Renal cortical epithelial cell (primary cell): ENCODE data around the gene SIK3. TPM values are rescaled to one million over a fixed set of nuclear protein-coding genes. Genes with fewer than 3 reads are reported as not detected.

Experiments used
- DNase-seq: peaks from one replicate; pipeline ENCODE4 v3.0.0-alpha.2; 2011; ENCODE audit warnings: low read depth
- total RNA-seq: library from RNA; depleted of rRNA; stranded (reverse); fragments of >200 nt; gene quantifications from 2 replicates; pipeline ENCODE4 v1.2.3, GENCODE V29; 2014

The SIK3 gene
- total RNA-seq, 1 donor from 2014 or later = 31.3 TPM

DNA sequence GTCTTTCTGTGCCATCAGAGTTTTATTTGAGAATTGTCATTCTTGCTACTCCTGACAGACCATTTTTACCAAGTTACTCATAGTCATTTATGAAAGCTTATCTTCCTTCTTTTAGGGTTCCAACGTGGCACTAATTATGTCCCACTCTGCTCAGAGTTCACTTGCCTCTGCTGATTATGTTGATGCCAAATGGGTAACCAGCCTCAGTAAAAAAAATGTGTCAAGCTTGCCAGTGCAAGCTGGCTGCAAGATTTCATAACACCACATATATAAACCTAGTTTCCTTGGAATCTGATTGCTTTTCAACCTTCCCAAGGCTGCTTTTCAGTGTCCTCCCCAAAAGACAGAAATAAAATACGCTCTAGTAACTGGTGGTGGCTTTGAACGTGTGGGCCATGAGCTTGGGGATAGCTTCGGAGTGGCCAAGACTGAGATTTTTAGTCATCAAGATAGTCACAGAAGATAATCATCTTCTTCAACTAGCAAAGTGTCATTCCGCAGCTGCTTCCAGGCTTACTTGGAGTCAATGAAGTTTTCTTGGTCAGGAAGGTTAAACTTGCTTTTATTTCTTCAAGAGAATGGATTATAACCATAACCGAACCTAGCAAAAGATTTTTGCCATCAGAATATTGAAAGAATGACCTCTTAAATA, 231.3 kb downstream of the SIK3 start:
- no peak for DNase-seq

DNA sequence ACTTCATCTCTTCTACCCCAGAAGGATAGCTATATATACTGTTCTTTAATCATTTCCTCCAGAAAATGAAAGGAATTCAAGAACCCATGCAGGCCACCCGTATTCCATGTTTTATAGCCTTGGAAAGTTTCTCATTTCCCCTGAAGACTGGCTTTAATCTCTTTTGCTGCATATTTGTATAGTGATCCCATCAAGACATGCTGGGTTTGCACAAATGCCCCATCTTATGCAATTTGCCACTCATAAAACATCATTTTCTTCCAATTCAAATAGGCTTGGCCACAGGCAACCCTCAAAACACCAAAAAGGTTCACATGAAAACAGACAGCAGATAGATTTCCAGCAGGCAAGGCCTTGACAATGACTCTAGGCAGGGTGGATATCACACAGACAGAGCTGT, 232.5 kb downstream of the SIK3 start:
- DNase-seq = no peak

GRCh38 chr11:116864531-116864930, 233.7 kb downstream of the SIK3 start:
- DNase-seq = no peak

GRCh38 chr11:116862951-116863350, 235.3 kb downstream of the SIK3 start:
- no peak for DNase-seq

DNA sequence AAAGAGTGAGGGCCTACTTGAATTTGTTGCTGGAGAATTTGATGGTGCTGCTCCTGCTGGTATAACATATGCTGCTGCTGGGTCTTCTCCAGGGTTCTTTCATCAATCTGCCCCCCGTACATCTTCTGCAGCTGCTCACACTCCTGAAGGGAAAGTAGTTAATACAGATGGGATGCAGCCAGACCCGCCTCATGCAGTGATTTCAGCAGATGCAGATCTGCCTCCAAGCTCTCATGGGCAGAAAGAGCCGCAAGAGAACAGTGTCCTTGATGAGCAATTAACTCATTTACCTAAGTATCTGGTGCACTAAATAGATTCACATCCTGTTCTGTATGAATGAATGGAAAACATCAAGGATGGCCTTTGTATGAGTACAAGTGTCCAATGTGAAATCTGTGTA, 236.0 kb downstream of the SIK3 start:
- no peak for DNase-seq

- DNase-seq = peak; percentile 84
These were observed 236.7 kb downstream of the SIK3 start for GRCh38 chr11:116861539-116861938.

DNA sequence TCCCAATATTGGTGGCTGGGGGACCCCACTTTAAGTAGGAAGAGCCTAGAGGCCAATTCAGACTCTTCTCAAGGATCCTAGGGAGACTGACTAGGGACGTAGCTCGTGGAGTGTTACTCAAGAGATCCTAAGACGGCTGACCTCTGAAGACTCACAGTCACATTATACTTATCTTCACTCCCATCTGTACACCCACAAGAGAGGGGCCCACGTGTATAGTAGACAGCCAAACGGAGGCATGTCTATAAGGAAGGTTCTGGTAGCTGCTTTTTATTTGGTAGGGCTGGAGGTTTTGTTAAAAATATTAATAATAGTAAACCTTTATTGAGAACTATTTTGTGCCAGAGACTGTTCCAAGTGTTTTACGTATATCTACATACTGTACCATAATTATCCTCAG, 237.9 kb downstream of the SIK3 start:
- DNase-seq = no peak

GRCh38 chr11:116859175-116859574, 239.1 kb downstream of the SIK3 start:
- DNase-seq = no peak

DNA sequence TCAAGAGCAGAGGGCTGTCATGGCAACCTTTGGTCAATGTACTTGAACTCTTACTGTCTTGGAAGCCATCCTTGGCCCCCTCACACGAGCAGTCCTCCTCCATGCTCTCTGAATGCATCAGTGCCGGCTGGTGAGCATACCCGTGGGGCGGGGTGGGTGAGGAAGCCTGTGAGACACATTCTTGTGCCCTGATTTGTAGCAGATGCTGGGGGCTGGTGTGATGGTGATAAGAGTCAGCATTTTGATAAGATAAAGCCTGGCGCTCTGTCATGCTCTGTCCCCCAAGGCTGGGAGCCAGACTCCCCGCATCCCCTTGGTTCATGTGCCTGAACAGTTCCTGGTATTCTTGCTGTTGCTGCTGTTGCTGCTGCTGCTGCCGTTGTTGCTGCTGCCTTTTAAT, 240.3 kb downstream of the SIK3 start:
- DNase-seq = no peak

- DNase-seq = no peak
These were observed 240.9 kb downstream of the SIK3 start for GRCh38 chr11:116857316-116857715.

- DNase-seq = no peak
These were observed 241.8 kb downstream of the SIK3 start for GRCh38 chr11:116856423-116856822.

GRCh38 chr11:116855413-116855812, 242.8 kb downstream of the SIK3 start:
- no peak for DNase-seq

DNA sequence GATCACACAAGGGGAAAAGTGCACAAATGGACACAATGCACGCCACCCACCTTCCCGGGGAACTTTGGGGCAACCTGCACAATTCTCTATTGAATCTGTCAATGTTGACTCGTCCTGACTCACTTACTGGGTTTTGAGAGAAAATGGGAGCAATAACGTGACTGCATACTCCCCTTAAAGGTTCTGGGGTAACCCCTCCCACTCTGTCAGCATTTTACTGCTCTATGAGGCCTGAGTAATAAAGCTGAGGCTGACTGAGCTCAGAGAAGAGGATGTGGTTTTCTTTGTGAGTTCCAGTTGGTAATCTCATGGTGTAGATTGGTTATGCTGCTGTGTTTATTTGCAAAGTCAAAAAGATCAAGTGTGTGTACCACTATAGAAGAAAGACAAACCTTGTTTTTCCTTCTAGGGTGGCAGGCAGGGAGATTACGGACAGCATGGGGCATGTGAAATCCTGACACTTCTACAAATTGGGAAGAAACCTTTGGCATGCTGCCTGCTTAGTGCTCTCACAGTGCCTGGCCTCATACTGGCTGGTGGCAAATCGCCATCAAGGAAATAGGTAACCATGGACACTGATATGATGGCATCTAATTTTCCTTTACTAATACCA, 244.7 kb downstream of the SIK3 start:
- DNase-seq = peak; percentile 96

GRCh38 chr11:116852261-116853031, 245.8 kb downstream of the SIK3 start:
- peak; percentile 59 for DNase-seq

DNA sequence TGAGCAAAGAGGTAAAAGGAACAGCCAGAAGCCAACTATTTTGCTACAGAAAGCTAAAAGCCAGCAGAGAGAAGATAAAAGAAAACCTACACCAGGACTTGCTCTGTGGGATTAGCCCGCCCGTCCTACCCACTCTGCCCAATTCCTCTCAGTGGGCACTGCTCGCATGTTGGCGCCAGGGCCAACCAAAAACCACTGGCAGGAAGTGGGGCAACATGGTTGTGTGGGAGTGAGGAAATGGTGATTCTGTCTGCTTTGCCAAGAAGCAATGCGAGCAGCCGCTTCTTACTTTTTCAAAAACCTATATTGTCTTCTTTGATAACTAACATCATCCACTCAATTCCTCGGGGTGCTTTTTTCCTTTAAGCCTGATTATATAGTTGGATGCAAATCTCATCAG, 246.6 kb downstream of the SIK3 start:
- DNase-seq = peak; percentile 16

- DNase-seq = no peak
These were observed 248.7 kb downstream of the SIK3 start for GRCh38 chr11:116849486-116849885.

GRCh38 chr11:116849060-116849459, 249.2 kb downstream of the SIK3 start:
- no peak for DNase-seq

DNA sequence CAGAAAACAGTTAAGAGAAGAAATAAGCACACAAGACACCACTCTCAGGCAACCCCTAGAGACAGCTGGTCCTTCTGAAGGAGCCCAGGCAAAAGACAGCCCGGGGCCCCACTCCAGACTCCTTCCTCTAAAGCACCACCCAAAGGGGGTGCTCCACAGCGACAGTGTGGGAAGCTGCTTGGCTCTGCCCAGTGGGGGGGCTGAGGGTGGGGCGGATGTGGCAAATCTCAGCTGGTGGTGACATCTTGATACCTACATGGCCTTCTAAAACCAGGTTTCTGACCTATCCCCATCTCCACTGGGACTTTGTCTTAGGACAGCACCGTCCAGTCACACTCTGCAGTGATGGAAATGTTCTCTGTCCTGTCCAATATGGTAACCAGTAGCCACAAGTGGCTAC, 250.6 kb downstream of the SIK3 start:
- DNase-seq = no peak

DNA sequence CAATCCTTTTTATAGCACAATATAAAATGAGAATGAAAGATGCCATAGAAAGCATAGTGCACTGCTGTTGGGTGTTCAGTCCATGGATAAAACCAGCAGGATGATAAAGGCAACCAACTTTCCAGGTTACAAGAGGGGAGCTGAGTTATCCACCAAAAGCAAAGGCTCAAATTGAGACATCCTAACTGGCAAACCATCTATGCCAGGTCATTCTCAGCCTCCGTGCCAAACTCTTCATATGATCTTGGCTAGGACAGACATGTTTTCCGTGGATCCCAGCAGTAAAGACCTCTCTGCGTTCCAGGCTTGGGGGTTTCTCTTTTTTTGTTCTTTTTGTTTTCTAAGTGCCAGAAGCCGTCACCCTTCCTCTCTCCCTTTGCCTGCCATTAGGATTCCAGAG, 253.5 kb downstream of the SIK3 start:
- no peak for DNase-seq

DNA sequence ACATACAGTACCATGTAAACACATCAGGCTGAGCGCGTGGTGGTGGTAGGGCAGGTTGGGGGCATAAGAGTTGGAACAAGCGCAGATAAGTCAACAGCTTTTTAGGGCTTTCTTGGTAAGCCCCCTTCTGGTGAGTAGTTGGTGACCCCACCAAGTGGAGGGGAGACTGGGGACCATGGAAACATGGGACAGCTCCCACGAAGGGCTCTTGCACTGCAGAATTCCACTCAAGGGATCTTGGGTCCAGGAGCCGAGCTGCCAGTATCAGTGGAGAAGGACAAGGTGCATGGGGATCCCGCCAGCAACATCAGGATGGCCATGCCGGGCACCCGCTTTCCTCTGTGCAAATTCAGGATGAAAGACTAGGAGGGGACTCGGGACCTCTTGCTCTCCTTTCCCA, 254.6 kb downstream of the SIK3 start:
- no peak for DNase-seq

- peak; percentile 48 for DNase-seq
These were observed 255.3 kb downstream of the SIK3 start for GRCh38 chr11:116842909-116843308.

GRCh38 chr11:116842117-116842516, 256.1 kb downstream of the SIK3 start:
- DNase-seq = no peak

DNA sequence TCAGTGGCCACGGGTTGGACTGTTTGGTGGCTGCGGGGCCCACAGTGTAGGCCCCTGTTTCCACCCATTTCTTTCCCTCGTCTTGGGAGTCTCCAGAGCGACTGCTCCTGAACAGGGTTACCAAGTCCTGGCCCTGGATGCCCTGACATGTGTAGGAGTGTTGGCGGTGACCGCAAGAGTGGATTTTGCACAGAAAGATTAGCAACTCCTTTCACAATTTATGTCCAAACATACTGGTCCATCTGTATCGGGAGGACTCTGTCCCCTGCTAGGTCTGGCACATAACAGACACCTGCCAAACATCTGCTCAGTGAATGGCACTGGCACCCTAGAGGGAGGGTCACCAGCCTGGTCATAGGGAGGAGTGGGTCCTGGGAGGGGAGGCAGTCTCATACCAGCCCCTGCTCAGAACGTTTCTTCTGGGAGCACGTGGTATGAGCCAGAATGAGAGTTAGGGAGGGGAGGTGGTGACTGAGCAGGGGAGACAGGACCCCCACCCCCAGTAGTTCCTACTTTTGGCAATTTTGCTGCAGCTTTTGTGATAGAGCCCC, 257.4 kb downstream of the SIK3 start:
- no peak for DNase-seq
